AG09319 (cell line): ENCODE results near the gene RAP1A.

Source experiments
- DNase-seq: peaks from one replicate; pipeline ENCODE4 v3.0.0-alpha.2; 2010; ENCODE audit warnings: low read depth; ENCODE audit errors: extremely low read depth
- CTCF ChIP-seq: IDR thresholded peaks from 2 replicates; pipeline ENCODE4 v1.5.1; 2011; ENCODE audit warnings: low read depth, mild to moderate bottlenecking, inconsistent platforms, low read length, moderate library complexity

RAP1A gene

GRCh38 chr1:111621050-111621449 is 1.5 kb downstream of the RAP1A start:
- no peak for TF ChIP-seq CTCF
- DNase-seq, result no peak

GRCh38 chr1:111622166-111622565 is 2.6 kb downstream of the RAP1A start:
- no peak for DNase-seq

GRCh38 chr1:111624382-111624781 is 4.8 kb downstream of the RAP1A start:
- DNase-seq, result no peak
- TF ChIP-seq CTCF, result no peak

More at GRCh38 chr1:111622166-111622565, 2.6 kb downstream of the RAP1A start:
- TF ChIP-seq CTCF, result no peak

GRCh38 chr1:111625276-111625675 is 5.7 kb downstream of the RAP1A start:
- no peak for DNase-seq
- TF ChIP-seq CTCF, result no peak

GRCh38 chr1:111628153-111628552 is 8.6 kb downstream of the RAP1A start:
- no peak for TF ChIP-seq CTCF
- no peak for DNase-seq

GRCh38 chr1:111629190-111629954 is 9.8 kb downstream of the RAP1A start:
- TF ChIP-seq CTCF, result no peak
- DNase-seq, result no peak

- DNase-seq, result no peak
Measured at GRCh38 chr1:111630567-111630966, 11.0 kb downstream of the RAP1A start.

More at GRCh38 chr1:111630567-111630966, 11.0 kb downstream of the RAP1A start:
- no peak for TF ChIP-seq CTCF
